HG03342 (cell line): ENCODE results near the gene LRP1B.

ENCODE experiments used
- ATAC-seq: cut with Tn5 transposase; IDR thresholded peaks from one replicate; pipeline ENCODE4 v1.9.1; 2021; ENCODE audit warnings: mild to moderate bottlenecking, moderate library complexity; ENCODE audit not compliant: unreplicated experiment

The LRP1B gene

GRCh38 chr2:142042536-142043199 lies 88.1 kb downstream of the LRP1B start:
- ATAC-seq: no peak

- no peak for ATAC-seq
These were observed 88.8 kb downstream of the LRP1B start for GRCh38 chr2:142041996-142042395.

- no peak for ATAC-seq
These were observed 89.7 kb downstream of the LRP1B start for GRCh38 chr2:142041105-142041504.

- ATAC-seq: no peak
These were observed 90.3 kb downstream of the LRP1B start for GRCh38 chr2:142040556-142040955.

- ATAC-seq: no peak
These were observed 92.0 kb downstream of the LRP1B start for GRCh38 chr2:142038826-142039225.

- no peak for ATAC-seq
These were observed 93.1 kb downstream of the LRP1B start for GRCh38 chr2:142037744-142038143.

- no peak for ATAC-seq
These were observed 93.8 kb downstream of the LRP1B start for GRCh38 chr2:142037066-142037465.

GRCh38 chr2:142033393-142033792 lies 97.4 kb downstream of the LRP1B start:
- no peak for ATAC-seq

GRCh38 chr2:142031656-142032055 lies 99.2 kb downstream of the LRP1B start:
- no peak for ATAC-seq

GRCh38 chr2:142030735-142031134 lies 100.1 kb downstream of the LRP1B start:
- ATAC-seq: no peak

GRCh38 chr2:142029974-142030373 lies 100.8 kb downstream of the LRP1B start:
- no peak for ATAC-seq

- no peak for ATAC-seq
These were observed 105.4 kb downstream of the LRP1B start for GRCh38 chr2:142025394-142025793.

GRCh38 chr2:142020368-142020767 lies 110.4 kb downstream of the LRP1B start:
- ATAC-seq: no peak

GRCh38 chr2:142014536-142014935 lies 116.3 kb downstream of the LRP1B start:
- no peak for ATAC-seq

- ATAC-seq: no peak
These were observed 118.0 kb downstream of the LRP1B start for GRCh38 chr2:142012797-142013196.

GRCh38 chr2:142010477-142011270 lies 120.1 kb downstream of the LRP1B start:
- ATAC-seq: no peak

- no peak for ATAC-seq
These were observed 122.6 kb downstream of the LRP1B start for GRCh38 chr2:142008135-142008744.

GRCh38 chr2:141994066-141994465 lies 136.8 kb downstream of the LRP1B start:
- ATAC-seq: no peak

GRCh38 chr2:141992695-141993094 lies 138.1 kb downstream of the LRP1B start:
- ATAC-seq: no peak

- ATAC-seq: no peak
These were observed 162.4 kb downstream of the LRP1B start for GRCh38 chr2:141968433-141968832.

GRCh38 chr2:141967980-141968379 lies 162.8 kb downstream of the LRP1B start:
- ATAC-seq: no peak

GRCh38 chr2:141967503-141967902 lies 163.3 kb downstream of the LRP1B start:
- ATAC-seq: no peak
